HG03432 (cell line): ENCODE data around the gene PPY.
"Not testable (repeated sequence)": the region's sequence is repeated elsewhere in the genome, so short reads cannot be mapped to it uniquely, and the experiment has no call there.

ENCODE experiments used
- ATAC-seq: cut with Tn5 transposase; IDR thresholded peaks from one replicate; pipeline ENCODE4 v1.9.1; 2021; ENCODE audit warnings: mild to moderate bottlenecking, moderate library complexity; ENCODE audit not compliant: unreplicated experiment

PPY gene

GRCh38 chr17:43932923-43933322 lies 9.4 kb downstream of the PPY start:
- ATAC-seq: no peak

GRCh38 chr17:43932357-43932756 lies 9.9 kb downstream of the PPY start:
- ATAC-seq: no peak

GRCh38 chr17:43931062-43931571 lies 11.2 kb downstream of the PPY start:
- ATAC-seq: no peak

GRCh38 chr17:43928609-43929008 lies 13.7 kb downstream of the PPY start:
- ATAC-seq: no peak

- not testable (repeated sequence) for ATAC-seq
Measured at GRCh38 chr17:43927929-43928328, 14.3 kb downstream of the PPY start.

GRCh38 chr17:43927060-43927864 lies 15.0 kb downstream of the PPY start:
- no peak for ATAC-seq

- ATAC-seq: no peak
Measured at GRCh38 chr17:43924558-43924957, 17.7 kb downstream of the PPY start.

- ATAC-seq: no peak
Measured at GRCh38 chr17:43920500-43921095, 21.7 kb downstream of the PPY start.

GRCh38 chr17:43918026-43918389 lies 24.3 kb downstream of the PPY start:
- no peak for ATAC-seq

GRCh38 chr17:43917348-43918025 lies 24.8 kb downstream of the PPY start:
- ATAC-seq: no peak

GRCh38 chr17:43917016-43917347 lies 25.3 kb downstream of the PPY start:
- ATAC-seq: no peak

- ATAC-seq: no peak
Measured at GRCh38 chr17:43916385-43916784, 25.9 kb downstream of the PPY start.

GRCh38 chr17:43915559-43915958 lies 26.7 kb downstream of the PPY start:
- ATAC-seq: no peak

- ATAC-seq: no peak
Measured at GRCh38 chr17:43914451-43914850, 27.8 kb downstream of the PPY start.

GRCh38 chr17:43913584-43913983 lies 28.7 kb downstream of the PPY start:
- no peak for ATAC-seq

- no peak for ATAC-seq
Measured at GRCh38 chr17:43912635-43913304, 29.5 kb downstream of the PPY start.

- ATAC-seq: no peak
Measured at GRCh38 chr17:43911904-43912303, 30.4 kb downstream of the PPY start.

- no peak for ATAC-seq
Measured at GRCh38 chr17:43909537-43910231, 32.6 kb downstream of the PPY start.

- ATAC-seq: no peak
Measured at GRCh38 chr17:43907998-43908721, 34.1 kb downstream of the PPY start.

GRCh38 chr17:43907425-43907981 lies 34.8 kb downstream of the PPY start, which contains the start of gene MPP2:
Gene MPP2 (minus strand): TSS chr17:43907536. CDS start chr17:43904460, 3,076 bp downstream.
- ATAC-seq: no peak
